Measurements from ENCODE around the gene REELD1. TPM values are rescaled to one million over a fixed set of nuclear protein-coding genes. Genes with fewer than 3 reads are reported as not detected.

REELD1 gene
- total and polyA plus RNA-seq, 10 of the 15 experiments (the other 5 are each of a cell fraction or from before 2014, with no cell fraction given), result 0.11 to 3.9 (median 0.62) TPM

GRCh38 chr4:146243141-146243882, 29.0 kb downstream of the REELD1 start (continued):
- TF ChIP-seq, protein P1, sequence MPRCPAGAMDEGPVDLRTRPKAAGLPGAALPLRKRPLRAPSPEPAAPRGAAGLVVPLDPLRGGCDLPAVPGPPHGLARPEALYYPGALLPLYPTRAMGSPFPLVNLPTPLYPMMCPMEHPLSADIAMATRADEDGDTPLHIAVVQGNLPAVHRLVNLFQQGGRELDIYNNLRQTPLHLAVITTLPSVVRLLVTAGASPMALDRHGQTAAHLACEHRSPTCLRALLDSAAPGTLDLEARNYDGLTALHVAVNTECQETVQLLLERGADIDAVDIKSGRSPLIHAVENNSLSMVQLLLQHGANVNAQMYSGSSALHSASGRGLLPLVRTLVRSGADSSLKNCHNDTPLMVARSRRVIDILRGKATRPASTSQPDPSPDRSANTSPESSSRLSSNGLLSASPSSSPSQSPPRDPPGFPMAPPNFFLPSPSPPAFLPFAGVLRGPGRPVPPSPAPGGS (IDR thresholded peaks at IDR 0.05; ENCODE audit: borderline replicate concordance, insufficient read depth, low read depth, low read length, poor library complexity, severe bottlenecking), result no peak
- TF ChIP-seq MEF2B (IDR thresholded peaks at IDR 0.05; ENCODE audit: partially characterized antibody, poor library complexity, severe bottlenecking), result peak; percentile 23
- TF ChIP-seq HDGF (IDR thresholded peaks at IDR 0.05), result peak; percentile 24; the same call in 1 of the 2 replicates
- no peak for TF ChIP-seq POLR2AphosphoS5 (IDR thresholded peaks at IDR 0.05; ENCODE audit: low read length)
- TF ChIP-seq GATAD2B (conservative IDR thresholded peaks at IDR 0.05; ENCODE audit: low read depth), result peak; percentile 65; the same call in 1 of the 2 replicates
- no peak for TF ChIP-seq SIN3A (IDR thresholded peaks at IDR 0.05; ENCODE audit: low read depth, low read length)

DNA sequence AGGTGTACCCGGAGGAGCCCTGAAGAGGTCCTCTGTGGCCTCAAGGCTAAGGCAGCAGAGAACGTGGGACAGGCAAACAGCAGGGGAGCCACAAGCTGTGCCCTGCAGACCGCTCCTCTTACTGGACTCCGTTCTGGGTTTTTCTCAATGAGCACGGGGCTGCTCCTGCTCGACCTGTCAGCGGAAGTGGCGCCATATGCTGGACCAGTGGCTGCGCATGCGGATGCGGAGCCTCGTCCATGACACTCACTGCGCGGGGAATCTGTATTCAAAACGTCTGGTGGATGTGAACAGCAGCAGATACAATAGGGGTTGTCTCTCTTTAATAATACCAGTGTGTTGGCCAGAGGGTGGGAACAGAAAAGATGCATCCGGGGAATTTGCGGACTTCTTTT, 29.5 kb downstream of the REELD1 start:
- DNase-seq (ENCODE audit: low read depth, low spot score) (no peak), FAIRE-seq (no peak), ATAC-seq (no peak)
- H3K4me2 ChIP-seq (ENCODE audit: control insufficient read depth, insufficient read depth), result peak overlapping the region; percentile 7; the same call in 1 of the 2 replicates
- in situ Hi-C loops (cut with MboI), result no loop called here
- H3K9me3 ChIP-seq (replicated peaks; ENCODE audit: control insufficient read depth, insufficient read depth, low read length), result no peaks in the 10 kb centered on the region
- 77% methylated on average over 17 of the region's 17 CpGs for WGBS (ENCODE audit: insufficient coverage, insufficient replicate concordance, low lambda C conversion rate, missing lambda C conversion rate)
- H3K9ac ChIP-seq (ENCODE audit: control insufficient read depth, insufficient read depth, low read length), result no peak overlapping the region
- H3K27ac ChIP-seq (ENCODE audit: control insufficient read depth, insufficient read depth), result no peak overlapping the region
- H3K4me3 ChIP-seq, result no peak overlapping the region
- peaks cover 24% of the 10 kb centered on the region for H3K4me1 ChIP-seq (ENCODE audit: control insufficient read depth, insufficient read depth, low read length)
- TF ChIP-seq HCFC1 (IDR thresholded peaks at IDR 0.05; ENCODE audit: low read length) (no peak), MLLT1 (IDR thresholded peaks at IDR 0.05) (peak; percentile 85; the same call in 1 of the 2 replicates), ETV6 (conservative IDR thresholded peaks at IDR 0.05 in 1 of 2, IDR thresholded peaks at IDR 0.05 in 1 of 2; ENCODE audit: borderline replicate concordance in 1 of 2, low read depth in 1 of 2) (0 out of 4 replicates have a peak, but pooled peaks of 1 of the 2 experiments have one; percentile 5), E2F4 (IDR thresholded peaks at IDR 0.05; ENCODE audit: low read depth, low read length) (no peak), RAD51 (IDR thresholded peaks at IDR 0.05) (no peak), IRF4 (IDR thresholded peaks at IDR 0.05; ENCODE audit: low read depth, low read length) (no peak), CREB1 (IDR thresholded peaks at IDR 0.05; ENCODE audit: low read depth) (no peak), RAD21 (IDR thresholded peaks at IDR 0.05; ENCODE audit: insufficient read depth, low read depth, low read length) (no peak), BHLHE40 (IDR thresholded peaks at IDR 0.05; ENCODE audit: borderline replicate concordance in 1 of 2, low read depth in 2 of 2, low read length in 1 of 2) (no peak)
- POLR2A ChIA-PET, result interaction anchor here (0.7 to 1.3 kb wide), 2 partner anchors 26 to 91 kb away, joined by 3 read pairs; no protein-coding TSS in a partner anchor
- no peaks in the 10 kb centered on the region for H3K79me2 ChIP-seq (ENCODE audit: control insufficient read depth, insufficient read depth, low read length)
- H3K36me3 ChIP-seq (ENCODE audit: control insufficient read depth in 2 of 2, insufficient read depth in 2 of 2, low read length in 1 of 2), result no peaks in the 10 kb centered on the region
- BruUV-seq (replicated peaks), result no TSS peak
- H2AFZ ChIP-seq (ENCODE audit: control insufficient read depth, low read depth, low read length), result no peak overlapping the region; the same call in 1 of the 2 replicates
- RAD21 ChIA-PET (ENCODE audit: unreplicated experiment), result interaction anchor here (0.6 to 1.6 kb wide), 7 partner anchors 21 to 1034 kb away, joined by 3 to 9 read pairs (median 3); no protein-coding TSS in a partner anchor
- intact Hi-C loops (cut with micrococcal nuclease; ENCODE audit: unreplicated experiment), result loop anchor here (1.0 kb wide), 1 partner anchor 89 kb away; no protein-coding TSS in a partner anchor
- H3K27me3 ChIP-seq (replicated peaks in 1 of 2; ENCODE audit: control insufficient read depth in 2 of 2, insufficient read depth in 2 of 2, low read length in 1 of 2), result no peaks in the 10 kb centered on the region
- SMC1A ChIA-PET (ENCODE audit: uncharacterized antibody, unreplicated experiment), result interaction anchor here (0.9 to 2.1 kb wide), 12 partner anchors 10 to 102 kb away, joined by 3 to 13 read pairs (median 4); no protein-coding TSS in a partner anchor
- CTCF ChIA-PET, result interaction anchor here (0.8 to 3.5 kb wide), 14 partner anchors 8 to 853 kb away, joined by 3 to 18 read pairs (median 4); no protein-coding TSS in a partner anchor
- H4K20me1 ChIP-seq (ENCODE audit: control insufficient read depth, insufficient read depth), result no peaks in the 10 kb centered on the region
